NT2/D1 (cell line): ENCODE results near the gene STRAP.

Experiments
- SUZ12 ChIP-seq: IDR thresholded peaks from 2 replicates; pipeline ENCODE4 v1.6.1; 2011; ENCODE audit not compliant: insufficient read length, insufficient read depth; ENCODE audit errors: extremely low read depth
- YY1 ChIP-seq: IDR thresholded peaks from 2 replicates; pipeline ENCODE4 v1.6.1; 2011; ENCODE audit not compliant: insufficient read length, insufficient read depth
- ZNF274 ChIP-seq: IDR thresholded peaks from 2 replicates; pipeline ENCODE4 v1.6.1; 2011; ENCODE audit warnings: mild to moderate bottlenecking, low read depth, low read length

- no peak for TF ChIP-seq ZNF274
- TF ChIP-seq SUZ12 = no peak
- no peak for TF ChIP-seq YY1
Measured at GRCh38 chr12:15851045-15851620, 31.1 kb upstream of the STRAP start.
